IPS DF 19.7 (cell line): Measurements from ENCODE around the gene FAM53A.
"Not testable (repeated sequence)": the region's sequence is repeated elsewhere in the genome, so short reads cannot be mapped to it uniquely, and the experiment has no call there.

ENCODE experiments used
- DNase-seq: peaks from one replicate; pipeline ENCODE4 v3.0.0-alpha.2; 2013; ENCODE audit warnings: low read depth, low spot score

FAM53A gene

DNA sequence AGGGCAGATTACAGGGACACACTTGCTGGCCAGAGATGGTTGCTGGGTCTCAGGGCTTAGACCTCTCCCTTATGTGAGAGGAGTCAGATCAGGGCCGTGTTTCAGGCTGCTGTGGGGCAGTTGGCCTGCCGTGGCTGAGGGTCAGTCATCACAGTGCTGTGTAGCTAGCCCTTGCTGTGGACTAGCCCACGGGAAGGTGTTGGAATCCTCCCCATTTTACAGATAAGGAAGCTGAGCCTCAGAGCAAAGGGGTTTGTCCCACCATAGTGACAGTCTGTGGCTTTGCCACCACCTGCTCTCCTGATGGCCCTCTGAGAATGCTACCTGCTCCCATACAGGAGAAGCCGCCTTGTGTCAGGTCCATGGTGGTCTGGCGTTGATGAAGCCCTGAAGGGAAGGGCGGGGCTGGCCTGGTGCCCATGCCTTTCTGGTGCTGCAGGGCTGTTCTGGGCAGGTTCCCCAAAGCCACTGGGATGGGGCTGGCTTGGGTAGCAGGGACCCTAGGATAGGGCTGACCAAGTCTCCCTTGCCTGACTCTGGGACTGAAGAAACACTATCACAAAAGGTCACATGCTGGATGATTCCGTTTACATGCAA lies 2.4 kb upstream of the FAM53A start:
- DNase-seq, result no peak

DNA sequence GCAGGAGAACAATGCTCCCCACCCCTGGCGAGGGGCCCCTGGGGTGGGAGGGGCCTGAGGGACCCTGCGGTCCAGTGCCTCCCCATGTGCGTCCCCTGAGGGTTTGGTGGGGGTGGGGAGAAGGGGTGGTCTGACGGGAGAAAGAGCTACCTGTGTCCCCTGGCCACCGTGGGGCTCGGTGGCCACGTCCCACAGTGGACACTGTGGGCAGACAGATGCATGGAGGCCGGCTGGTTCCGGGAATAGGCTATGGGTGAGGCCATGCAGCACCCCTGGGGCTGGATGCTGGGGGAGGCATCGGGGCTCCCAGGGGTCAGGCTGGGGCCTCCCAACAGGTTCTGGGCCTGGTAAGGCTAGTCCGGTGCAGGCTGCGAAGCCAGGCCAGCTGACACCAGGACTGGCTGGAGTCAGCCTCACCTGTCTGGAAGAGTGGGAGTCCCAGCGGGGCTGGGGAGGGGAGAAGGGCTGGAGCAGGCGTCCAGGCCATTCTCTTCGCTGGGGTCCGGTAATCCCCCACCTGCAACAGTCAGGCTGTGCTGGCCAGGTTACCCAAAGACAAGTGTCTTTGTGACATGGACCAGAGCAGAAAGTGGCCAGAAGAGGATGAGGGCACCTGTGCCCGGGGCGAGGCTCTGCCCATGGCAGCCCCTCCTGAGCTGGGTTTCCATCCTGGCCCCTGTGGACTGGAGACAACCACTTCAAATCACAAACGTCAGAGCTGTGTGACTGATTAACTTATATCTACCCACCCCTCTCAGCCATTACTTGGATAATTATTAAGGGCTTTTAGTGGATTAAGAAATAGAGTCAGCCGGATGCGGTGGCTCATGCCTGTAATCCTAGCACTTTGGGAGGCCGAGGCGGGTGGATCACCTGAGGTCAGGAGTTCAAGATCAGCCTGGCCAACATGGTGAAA lies 1.4 kb upstream of the FAM53A start:
- DNase-seq, result no peak

DNA sequence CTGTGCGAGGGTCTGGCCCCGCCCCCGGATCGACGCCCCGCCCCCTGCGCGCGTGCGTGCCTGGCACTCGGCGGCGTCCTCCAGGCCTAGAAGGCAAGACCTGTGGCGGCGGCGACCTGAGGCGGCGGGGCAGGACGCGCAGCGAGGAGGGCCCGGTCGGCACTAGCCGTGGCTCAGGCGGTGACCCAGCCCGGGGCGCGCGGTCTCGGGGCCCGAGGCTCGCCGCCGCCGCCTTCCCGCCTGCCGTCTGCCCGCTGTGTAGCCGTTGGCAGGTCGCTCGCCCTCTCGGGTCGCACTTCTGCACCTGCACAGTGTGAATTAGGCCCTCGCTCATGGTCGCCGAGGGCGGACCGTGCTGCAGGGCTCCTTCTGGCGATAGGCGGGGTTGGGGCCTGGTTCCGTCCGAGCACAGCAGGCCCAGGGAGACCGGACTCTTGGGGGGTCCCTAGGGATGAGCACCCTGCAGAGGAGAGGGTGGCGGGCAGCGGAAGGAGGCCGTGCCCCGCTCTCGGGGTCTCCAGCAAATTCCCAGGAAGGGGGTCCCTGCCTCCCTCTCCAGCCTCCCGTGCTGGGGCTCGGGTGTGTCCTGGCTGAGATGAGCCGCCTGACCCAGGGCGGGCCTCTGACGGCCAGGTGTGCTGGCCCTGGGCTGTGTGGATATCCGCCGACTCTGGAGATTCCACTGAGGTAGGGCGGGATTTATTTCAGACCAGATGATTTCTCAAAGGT lies 557 bp upstream of the FAM53A start:
- DNase-seq, result no peak

DNA sequence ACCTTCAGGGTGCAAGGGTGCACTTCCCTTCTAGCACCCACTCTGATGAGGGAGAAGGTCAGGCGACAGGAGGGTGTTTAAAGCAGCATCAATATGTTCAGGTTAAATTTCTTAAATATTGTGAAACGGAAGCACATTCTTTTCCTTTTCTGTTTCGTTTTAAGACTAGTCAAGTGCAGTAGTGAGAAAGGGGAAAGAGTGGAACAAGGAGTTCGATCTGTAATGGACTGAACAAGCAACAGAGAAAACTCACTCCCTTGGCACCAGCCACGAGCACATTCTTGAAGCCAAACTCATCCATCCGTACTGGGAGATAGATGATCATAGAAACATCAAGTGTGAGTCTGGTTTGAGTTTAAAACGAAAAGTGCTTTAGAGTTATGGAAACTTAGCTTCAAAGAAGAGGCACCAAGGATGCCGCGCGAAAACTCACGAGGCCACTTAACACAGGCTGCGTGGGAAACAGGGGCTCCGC lies 815 bp downstream of the FAM53A start:
- DNase-seq, result no peak

DNA sequence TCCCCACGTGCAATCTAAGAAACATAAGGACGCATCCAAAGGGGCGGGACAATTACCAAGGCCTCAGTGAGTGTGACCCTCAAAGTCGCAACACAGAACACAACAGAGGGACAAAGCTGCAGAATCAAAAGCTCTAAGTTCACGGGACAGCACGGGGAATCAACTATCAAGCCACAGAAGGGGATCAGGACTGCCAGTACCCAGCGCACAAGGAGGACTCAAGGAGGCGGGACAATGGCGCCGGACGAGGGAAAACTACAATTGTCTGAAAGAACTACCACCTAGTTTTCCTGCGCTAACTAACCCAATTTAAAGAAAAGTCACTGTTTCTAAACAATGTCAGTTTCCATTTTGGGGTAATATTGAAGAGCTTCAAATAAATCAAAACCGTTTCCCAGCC lies 1.3 kb downstream of the FAM53A start:
- no peak for DNase-seq

DNA sequence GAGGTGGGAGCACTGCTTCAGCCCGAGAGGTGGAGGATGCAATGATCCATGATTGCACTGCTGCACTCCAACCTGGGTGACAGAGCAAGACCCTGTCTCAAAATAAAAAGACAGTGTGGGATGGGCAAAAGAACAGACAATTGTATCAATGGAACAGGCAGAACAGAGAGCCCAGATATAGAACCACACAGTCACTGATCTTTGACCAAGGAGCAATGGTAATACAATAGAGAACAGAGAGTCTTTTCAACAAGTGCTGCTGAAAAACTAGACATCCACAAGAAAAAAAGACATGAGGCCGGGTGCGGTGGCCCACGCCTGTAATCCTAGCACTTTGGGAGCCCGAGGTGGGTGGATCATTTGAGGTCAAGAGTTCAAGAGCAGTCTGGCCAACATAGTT lies 5.9 kb downstream of the FAM53A start:
- no peak for DNase-seq

DNA sequence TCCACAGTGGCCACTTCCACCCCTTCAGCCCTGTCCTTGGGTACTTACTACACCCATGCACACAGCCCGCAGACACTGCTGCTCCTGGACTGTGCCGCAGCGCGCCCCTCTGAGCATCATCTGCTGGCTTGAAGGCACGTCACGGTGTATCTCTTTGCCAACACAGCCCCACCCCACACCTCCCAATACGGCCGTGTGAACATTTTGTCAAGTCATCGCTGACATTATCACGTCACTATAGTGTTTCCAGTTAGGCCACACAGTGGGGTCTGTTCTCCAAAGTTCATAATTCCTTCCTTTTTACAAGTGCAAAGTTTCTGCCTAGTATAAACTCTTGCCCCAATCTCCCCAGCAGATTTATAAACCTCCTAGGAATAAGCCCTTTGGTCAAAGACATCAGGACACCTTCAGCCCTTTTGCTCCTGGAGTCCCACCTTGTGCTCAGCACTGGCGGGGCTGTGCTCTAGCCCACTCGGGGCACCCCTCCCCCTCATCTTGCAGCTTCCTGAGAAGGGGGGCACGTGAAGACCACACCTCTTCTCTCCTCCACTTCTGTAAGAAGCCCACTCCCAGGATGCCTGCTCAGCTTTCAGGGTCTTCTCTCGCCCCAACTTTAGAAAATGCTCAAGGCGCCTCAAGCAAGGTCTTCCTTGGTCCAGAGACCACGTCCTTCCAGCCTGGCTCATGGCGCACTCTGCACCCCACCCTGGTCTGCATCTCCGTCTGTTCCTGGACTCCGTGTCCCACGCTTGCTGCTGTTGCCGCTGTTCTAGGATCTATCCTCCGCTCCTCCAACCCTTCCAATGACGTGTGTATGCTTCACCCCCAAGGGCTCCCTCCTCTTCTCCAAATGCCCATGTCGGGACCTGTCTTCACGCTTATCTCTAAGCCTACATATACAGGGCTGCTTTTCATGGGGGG lies 7.2 kb downstream of the FAM53A start:
- no peak for DNase-seq

DNA sequence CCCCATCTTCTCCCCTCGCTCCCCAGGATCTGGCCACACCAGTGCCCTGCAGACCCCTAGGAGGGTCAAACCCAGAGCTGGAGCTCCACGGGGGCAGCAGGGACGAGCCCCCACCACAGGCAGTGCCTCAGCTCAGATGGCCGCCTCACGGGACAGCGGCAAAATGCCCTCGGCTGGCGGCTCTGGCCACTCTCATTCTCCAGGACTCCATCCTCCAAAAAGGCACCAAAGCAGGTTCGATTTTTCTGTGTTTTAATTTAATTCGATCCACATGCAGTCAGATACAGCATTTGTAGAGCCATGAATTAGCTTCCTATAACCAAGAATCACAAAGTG lies 8.3 kb downstream of the FAM53A start:
- DNase-seq, result no peak

DNA sequence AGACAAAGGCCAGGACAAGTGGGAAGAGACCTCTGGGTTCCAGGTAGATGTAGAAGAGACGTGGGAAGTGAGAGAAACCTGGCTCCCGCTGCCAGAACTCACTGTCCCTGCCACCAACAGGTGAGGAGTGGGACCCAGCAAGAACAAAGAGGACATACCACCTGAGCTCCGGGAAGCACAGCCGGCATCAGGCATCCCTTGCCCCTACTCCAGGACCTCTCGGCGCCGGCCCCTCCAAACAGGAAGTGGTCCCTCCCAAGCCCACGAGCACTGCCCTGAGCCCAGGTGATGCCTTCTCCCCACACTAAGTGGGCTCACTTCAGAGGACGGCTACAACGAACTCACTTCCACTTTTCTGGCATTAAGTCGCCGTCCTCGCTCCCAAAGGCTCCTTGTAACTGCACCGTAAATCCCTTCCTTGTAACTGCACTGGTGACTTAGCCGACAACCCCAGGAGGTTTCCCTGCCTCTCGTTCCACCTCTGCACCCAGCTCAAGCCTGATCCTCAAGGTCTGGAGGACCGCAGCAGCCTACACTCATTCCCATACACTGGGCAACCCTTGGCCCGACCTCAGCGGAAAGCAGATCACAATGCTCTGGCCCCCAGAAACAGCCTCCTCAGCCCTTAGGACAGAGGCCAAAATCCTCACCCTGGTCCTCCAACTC lies 8.8 kb downstream of the FAM53A start:
- DNase-seq, result no peak

DNA sequence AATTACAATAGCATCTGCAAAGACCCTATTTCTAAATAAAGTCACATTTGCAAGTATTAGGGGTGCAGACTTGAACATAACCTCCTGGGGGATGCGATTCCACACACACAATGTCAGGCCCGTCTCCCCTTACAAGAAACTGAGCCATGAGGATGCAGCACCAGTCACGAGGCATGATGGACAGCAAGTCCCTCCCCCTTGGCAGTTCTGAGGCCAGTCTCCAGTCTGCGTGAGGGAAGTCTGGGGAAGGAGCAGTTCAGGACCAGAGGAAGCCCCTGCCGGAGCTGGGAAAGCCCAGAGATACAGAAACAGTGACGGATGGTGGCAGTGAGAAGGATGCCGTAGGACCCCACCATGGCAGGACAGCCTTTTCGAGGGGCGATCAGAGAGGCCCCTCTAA lies 9.4 kb downstream of the FAM53A start:
- DNase-seq, result no peak

DNA sequence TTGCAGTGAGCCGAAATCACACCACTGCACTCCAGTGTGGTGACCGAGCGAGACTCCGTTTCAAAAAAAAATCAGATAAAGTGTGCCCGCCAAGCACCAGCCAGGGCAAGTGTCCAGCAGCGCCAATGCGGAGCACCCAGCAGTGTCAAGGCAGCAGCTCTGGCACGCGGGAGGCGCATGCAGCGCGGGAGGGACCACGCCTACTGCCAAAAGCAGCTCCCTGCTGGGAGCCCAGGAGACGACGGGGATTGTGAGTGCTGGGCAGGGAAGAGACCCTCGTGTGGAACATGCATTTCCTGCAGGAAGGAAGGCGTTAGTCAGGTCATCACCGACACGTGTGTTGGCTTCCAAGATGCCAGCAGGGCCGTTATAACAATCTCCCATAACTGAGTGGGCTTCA lies 10.4 kb downstream of the FAM53A start:
- no peak for DNase-seq

DNA sequence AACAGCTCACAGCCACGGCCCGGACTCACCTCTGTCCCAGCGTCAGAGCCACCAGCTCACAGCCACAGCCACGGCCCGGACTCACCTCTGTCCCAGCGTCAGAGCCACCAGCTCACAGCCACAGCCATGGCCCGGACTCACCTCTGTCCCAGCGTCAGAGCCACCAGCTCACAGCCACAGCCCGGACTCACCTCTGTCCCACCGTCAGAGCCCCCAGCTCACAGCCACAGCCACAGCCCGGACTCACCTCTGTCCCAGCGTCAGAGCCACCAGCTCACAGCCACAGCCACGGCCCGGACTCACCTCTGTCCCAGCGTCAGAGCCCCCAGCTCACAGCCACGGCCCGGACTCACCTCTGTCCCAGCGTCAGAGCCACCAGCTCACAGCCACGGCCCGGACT lies 13.1 kb downstream of the FAM53A start:
- DNase-seq, result not testable (repeated sequence)

DNA sequence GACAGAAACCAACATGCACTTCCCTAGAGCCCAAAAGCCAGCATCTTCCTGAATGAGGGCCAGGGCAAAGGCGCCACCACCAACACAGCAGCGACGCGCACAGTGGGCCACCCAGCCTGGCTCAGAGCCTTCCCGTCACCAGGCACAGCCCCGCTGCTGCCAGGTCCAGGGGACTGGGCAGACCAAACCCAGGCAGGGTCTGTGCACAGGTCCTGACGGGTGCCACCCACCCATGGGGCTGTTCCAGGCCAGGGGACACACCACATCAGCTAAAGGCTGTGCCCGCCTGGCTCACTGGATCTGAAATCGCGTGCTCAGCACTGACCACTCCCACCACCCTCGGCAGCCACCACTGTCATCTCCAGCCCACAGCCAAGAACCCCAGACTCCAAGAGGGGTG lies 13.8 kb downstream of the FAM53A start:
- no peak for DNase-seq

DNA sequence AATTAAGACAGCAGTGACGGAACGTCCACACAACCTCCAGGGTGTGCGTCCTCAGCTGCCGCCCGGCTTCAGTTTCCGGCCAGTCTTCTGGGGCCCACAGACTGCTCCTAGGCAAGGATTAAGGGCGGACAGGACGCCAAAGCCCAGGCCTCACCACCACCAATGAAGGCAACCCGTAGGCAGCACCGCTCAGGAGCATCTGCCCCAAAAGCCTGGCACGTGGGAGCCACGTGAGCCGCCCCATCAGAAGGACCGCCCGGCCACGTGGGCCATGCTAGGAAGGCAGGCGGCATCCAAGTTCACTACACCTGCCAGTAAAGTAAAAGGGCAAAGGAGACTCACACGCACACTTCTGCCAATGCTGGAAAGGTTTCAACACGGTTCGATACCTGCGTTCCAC lies 14.3 kb downstream of the FAM53A start:
- DNase-seq, result no peak

DNA sequence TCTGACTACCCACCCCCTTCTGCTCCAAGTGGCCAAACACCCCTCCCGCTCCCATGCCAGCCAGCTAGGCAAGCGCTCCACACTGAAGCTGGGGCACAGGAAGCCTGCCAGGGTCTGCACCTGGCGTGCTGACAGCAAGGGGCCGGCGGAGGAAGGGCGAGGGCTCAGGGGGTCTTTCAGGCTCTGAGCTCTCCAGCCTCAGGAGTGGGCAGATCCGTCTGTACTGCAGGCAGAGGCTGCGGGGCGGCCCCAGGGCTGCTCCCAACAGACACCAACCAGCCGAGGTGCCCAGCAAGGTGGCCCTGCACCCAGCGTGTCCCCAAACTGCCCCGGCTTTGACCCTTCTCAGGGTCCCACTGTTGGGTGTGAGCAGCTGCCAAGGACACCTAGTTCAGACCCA lies 14.8 kb downstream of the FAM53A start:
- no peak for DNase-seq

DNA sequence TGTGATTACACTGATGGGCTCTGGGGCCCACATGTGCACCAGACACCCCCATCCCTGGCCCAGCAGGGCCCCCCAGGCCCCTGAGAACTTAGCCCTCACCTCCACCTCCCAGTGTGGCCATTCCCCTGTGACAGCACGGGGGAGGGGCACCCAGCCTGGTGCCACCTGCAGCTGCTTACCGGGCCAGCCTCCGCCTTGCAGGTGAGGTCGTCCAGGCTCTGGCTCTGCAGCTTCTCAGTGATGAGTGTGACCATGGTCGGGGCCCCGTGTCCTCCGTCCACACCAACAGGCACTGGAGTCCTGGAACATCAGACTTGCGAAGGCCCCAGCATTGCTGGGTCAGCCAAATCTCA lies 15.6 kb downstream of the FAM53A start:
- no peak for DNase-seq

DNA sequence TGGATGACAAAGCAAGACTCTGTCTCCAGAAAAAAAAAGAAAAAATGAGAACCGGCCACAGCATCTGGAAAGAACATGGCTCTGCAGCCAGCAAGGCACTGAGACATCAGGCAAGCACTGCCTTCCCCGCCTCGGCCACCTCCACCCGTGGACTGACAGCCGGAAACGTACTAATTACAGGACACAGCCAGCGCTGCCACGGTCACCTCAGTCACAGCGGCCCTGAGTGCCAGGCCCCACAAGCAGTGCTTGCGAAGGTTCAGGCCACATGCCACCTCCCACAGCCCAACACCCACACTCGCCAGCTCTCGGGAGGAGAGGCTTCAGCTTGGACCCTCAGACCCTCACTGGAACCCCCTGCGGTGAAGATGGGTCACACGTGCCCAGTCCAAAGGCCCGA lies 16.8 kb downstream of the FAM53A start:
- DNase-seq, result no peak

DNA sequence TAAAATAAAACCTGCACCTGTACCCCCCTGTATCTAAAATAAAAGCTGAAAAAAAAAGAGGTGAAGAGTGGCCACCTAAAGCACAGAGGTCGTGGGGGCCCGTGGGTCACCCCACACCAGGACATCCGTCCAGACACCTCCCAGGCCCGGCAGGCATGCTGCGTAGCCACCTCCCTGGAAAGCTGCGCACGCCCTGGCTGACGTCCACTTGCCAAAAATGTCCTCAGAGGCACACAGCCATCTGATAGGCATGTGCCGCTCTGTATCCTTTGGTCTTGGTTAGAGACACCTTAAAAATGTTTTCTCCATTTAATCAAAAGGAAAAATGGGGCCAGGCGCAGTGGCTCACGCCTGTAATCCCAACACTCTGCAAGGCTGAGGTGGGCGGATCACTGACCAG lies 17.7 kb downstream of the FAM53A start:
- no peak for DNase-seq

DNA sequence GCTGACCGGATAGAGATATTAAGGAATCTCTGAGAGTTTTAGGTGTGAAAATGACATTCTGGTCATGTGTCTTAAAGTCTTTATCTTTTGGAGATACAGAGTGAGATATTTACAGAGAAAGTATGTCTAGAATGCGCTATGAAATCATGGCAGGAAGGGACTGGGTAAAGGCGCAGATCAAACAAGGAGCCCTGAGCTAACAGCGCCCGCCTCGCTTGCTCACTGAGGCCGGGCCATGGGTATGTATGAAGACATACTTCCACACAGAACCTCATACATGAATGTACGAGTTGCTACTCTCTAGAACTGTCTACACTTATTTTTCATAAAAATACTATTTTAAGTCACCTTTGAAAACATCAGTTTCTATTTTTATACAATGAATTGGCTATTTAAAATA lies 20.0 kb downstream of the FAM53A start:
- DNase-seq, result no peak

DNA sequence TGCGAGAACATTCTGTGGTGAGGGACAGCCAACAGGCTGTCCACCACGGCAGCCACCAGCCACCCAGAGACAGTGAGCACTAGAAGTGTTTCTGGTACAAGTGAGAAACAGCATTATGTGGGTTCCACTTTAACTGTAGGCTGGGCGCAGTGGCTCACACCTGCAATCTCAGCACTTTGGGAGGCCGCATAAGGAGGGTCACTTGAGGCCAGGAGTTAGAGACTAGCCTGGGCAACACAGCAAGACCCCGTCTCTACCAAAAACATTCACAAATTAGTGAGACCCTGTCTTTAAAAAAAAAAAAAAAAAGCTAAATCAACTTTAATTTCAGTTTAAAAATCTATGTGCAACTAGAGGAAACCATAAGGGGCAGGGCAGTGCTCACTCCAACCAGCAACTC lies 20.6 kb downstream of the FAM53A start:
- no peak for DNase-seq

DNA sequence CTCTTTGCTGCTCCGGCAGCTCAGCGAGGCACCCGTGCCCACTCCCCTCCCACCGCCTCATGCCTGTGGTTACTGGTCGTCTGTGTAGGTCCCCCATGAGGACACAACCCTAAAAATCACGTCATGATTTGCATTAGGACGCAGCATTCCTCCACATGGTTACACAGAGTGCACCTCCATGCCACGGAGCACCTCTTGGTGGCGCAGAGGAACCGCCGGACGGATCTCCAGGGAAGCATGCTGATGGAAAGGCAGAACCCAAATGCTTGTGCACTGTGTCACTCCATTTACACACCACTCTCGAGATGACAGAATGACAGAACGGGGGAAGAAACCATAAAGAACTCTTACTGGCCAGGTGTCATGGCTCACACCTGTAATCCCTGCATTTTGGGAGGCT lies 22.4 kb downstream of the FAM53A start:
- no peak for DNase-seq
